ENCODE results near the gene CLEC20A.

DNA sequence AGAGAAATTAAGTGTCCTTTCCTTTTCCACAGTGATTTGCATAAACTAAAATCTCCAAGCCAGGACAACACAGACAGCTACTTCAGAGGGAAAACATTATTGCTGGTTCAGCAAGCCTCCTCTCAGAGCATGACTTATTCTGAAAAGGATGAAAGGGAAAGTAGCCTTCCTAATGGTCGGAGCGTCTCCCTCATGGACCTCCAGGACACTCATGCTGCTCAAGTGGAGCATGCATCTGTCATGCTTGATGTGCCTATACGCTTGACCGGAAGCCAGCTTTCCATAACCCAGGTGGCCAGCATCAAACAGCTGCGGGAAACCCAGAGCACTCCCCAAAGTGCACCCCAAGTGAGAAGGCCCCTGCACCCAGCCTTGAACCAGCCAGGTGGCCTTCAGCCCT, 39.1 kb downstream of the CLEC20A start:
- TF ChIP-seq, protein P1, sequence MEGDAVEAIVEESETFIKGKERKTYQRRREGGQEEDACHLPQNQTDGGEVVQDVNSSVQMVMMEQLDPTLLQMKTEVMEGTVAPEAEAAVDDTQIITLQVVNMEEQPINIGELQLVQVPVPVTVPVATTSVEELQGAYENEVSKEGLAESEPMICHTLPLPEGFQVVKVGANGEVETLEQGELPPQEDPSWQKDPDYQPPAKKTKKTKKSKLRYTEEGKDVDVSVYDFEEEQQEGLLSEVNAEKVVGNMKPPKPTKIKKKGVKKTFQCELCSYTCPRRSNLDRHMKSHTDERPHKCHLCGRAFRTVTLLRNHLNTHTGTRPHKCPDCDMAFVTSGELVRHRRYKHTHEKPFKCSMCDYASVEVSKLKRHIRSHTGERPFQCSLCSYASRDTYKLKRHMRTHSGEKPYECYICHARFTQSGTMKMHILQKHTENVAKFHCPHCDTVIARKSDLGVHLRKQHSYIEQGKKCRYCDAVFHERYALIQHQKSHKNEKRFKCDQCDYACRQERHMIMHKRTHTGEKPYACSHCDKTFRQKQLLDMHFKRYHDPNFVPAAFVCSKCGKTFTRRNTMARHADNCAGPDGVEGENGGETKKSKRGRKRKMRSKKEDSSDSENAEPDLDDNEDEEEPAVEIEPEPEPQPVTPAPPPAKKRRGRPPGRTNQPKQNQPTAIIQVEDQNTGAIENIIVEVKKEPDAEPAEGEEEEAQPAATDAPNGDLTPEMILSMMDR (conservative IDR thresholded peaks at IDR 0.05 in 1 of 2, IDR thresholded peaks at IDR 0.05 in 1 of 2; ENCODE audit: low read depth in 1 of 2, low read length in 2 of 2): no peak
- no peak for TF ChIP-seq EZH2 (IDR thresholded peaks at IDR 0.05; ENCODE audit: low read length, missing control alignments)

Data from fibroblast of lung (primary cell).